KOPT-K1 (cell line): Measurements from ENCODE around the gene AFAP1.

Experiments
- H3K27ac ChIP-seq: fragments of 200-600 bp; sonication (generic); 2 replicates; pipeline ENCODE4 v1.5.1; 2016; ENCODE audit warnings: antibody characterized with exemption, mild to moderate bottlenecking, low read depth, low read length; ENCODE audit not compliant: poor library complexity, severe bottlenecking
- H3K36me3 ChIP-seq: fragments of 200-600 bp; sonication (generic); 2 replicates; pipeline ENCODE4 v1.5.1; 2017; ENCODE audit warnings: antibody characterized with exemption, mild to moderate bottlenecking, low read length, moderate library complexity; ENCODE audit not compliant: insufficient read depth
- H3K9me3 ChIP-seq: fragments of 200-600 bp; sonication (generic); 2 replicates; pipeline ENCODE4 v1.5.1; 2017; ENCODE audit warnings: antibody characterized with exemption, low read length, mild to moderate bottlenecking; ENCODE audit not compliant: insufficient read depth, poor library complexity, severe bottlenecking

The AFAP1 gene

GRCh38 chr4:7830747-7831146 is 108.9 kb downstream of the AFAP1 start:
- Histone ChIP-seq H3K36me3 (no peaks in the 10 kb centered on the region), H3K9me3 (no peaks in the 10 kb centered on the region), H3K27ac (no peak overlapping the region)

- Histone ChIP-seq H3K9me3 (no peaks in the 10 kb centered on the region), H3K36me3 (no peaks in the 10 kb centered on the region), H3K27ac (no peak overlapping the region)
Measured at GRCh38 chr4:7829652-7830580, 109.7 kb downstream of the AFAP1 start.

- Histone ChIP-seq H3K36me3 (no peaks in the 10 kb centered on the region), H3K27ac (no peak overlapping the region), H3K9me3 (no peaks in the 10 kb centered on the region)
Measured at GRCh38 chr4:7828793-7829301, 110.8 kb downstream of the AFAP1 start.

- Histone ChIP-seq H3K27ac (no peak overlapping the region), H3K9me3 (no peaks in the 10 kb centered on the region), H3K36me3 (no peaks in the 10 kb centered on the region)
Measured at GRCh38 chr4:7828011-7828720, 111.5 kb downstream of the AFAP1 start.

GRCh38 chr4:7827566-7827965 is 112.1 kb downstream of the AFAP1 start:
- Histone ChIP-seq H3K27ac (no peak overlapping the region), H3K36me3 (no peaks in the 10 kb centered on the region), H3K9me3 (no peaks in the 10 kb centered on the region)

GRCh38 chr4:7826909-7827306 is 112.8 kb downstream of the AFAP1 start:
- no peaks in the 10 kb centered on the region for H3K36me3 ChIP-seq
- H3K9me3 ChIP-seq: no peaks in the 10 kb centered on the region

GRCh38 chr4:7826176-7826908 is 113.3 kb downstream of the AFAP1 start:
- Histone ChIP-seq H3K36me3 (no peaks in the 10 kb centered on the region), H3K27ac (no peak overlapping the region), H3K9me3 (no peaks in the 10 kb centered on the region)

More at GRCh38 chr4:7826909-7827306, 112.8 kb downstream of the AFAP1 start:
- no peak overlapping the region for H3K27ac ChIP-seq

GRCh38 chr4:7824218-7824617 is 115.4 kb downstream of the AFAP1 start:
- no peak overlapping the region for H3K27ac ChIP-seq
- no peaks in the 10 kb centered on the region for H3K36me3 ChIP-seq

GRCh38 chr4:7823416-7823824 is 116.2 kb downstream of the AFAP1 start:
- no peak overlapping the region for H3K27ac ChIP-seq
- no peaks in the 10 kb centered on the region for H3K9me3 ChIP-seq
- H3K36me3 ChIP-seq: no peaks in the 10 kb centered on the region

More at GRCh38 chr4:7824218-7824617, 115.4 kb downstream of the AFAP1 start:
- H3K9me3 ChIP-seq: no peaks in the 10 kb centered on the region

- H3K9me3 ChIP-seq: no peaks in the 10 kb centered on the region
- no peaks in the 10 kb centered on the region for H3K36me3 ChIP-seq
- H3K27ac ChIP-seq: no peak overlapping the region
Measured at GRCh38 chr4:7822877-7823276, 116.8 kb downstream of the AFAP1 start.

- Histone ChIP-seq H3K9me3 (no peaks in the 10 kb centered on the region), H3K36me3 (no peaks in the 10 kb centered on the region), H3K27ac (no peak overlapping the region)
Measured at GRCh38 chr4:7822137-7822505, 117.5 kb downstream of the AFAP1 start.

GRCh38 chr4:7821245-7822136 is 118.2 kb downstream of the AFAP1 start:
- H3K36me3 ChIP-seq: no peaks in the 10 kb centered on the region

GRCh38 chr4:7820031-7820818 is 119.4 kb downstream of the AFAP1 start:
- no peak overlapping the region for H3K27ac ChIP-seq
- no peaks in the 10 kb centered on the region for H3K9me3 ChIP-seq
- H3K36me3 ChIP-seq: no peaks in the 10 kb centered on the region

More at GRCh38 chr4:7821245-7822136, 118.2 kb downstream of the AFAP1 start:
- no peaks in the 10 kb centered on the region for H3K9me3 ChIP-seq
- H3K27ac ChIP-seq: no peak overlapping the region
